ENCODE results near the gene FAM171A1.

FAM171A1 gene

GRCh38 chr10:15267496-15267895, 103.6 kb downstream of the FAM171A1 start:
- ATAC-seq = no peak

GRCh38 chr10:15266117-15266516, 105.0 kb downstream of the FAM171A1 start:
- Mint-ChIP-seq H3K36me3 (no peaks in the 10 kb centered on the region), H3K4me1 (no peaks in the 10 kb centered on the region), H3K27ac (no peak overlapping the region), H3K9me3 (no peaks in the 10 kb centered on the region), H3K4me3 (no peak overlapping the region)
- DNase-seq (ENCODE audit: low spot score in 2 of 2) = no peak
- ATAC-seq = no peak

More at GRCh38 chr10:15267496-15267895, 103.6 kb downstream of the FAM171A1 start:
- Mint-ChIP-seq H3K27ac (peak overlapping the region; percentile 81), H3K36me3 (no peaks in the 10 kb centered on the region), H3K4me1 (no peaks in the 10 kb centered on the region), H3K9me3 (no peaks in the 10 kb centered on the region), H3K4me3 (no peak overlapping the region)
- DNase-seq (ENCODE audit: low spot score in 2 of 2) = no peak

- no peaks in the 10 kb centered on the region for H3K36me3 Mint-ChIP-seq
- no peak overlapping the region for H3K27ac Mint-ChIP-seq
- no peak for DNase-seq (ENCODE audit: low spot score in 2 of 2)
- H3K9me3 Mint-ChIP-seq = no peaks in the 10 kb centered on the region
- no peak overlapping the region for H3K4me3 Mint-ChIP-seq
- no peaks in the 10 kb centered on the region for H3K4me1 Mint-ChIP-seq
- no peak for ATAC-seq
Observed at GRCh38 chr10:15265558-15265957, 105.5 kb downstream of the FAM171A1 start.

- H3K36me3 Mint-ChIP-seq = no peaks in the 10 kb centered on the region
Observed at GRCh38 chr10:15265056-15265455, 106.0 kb downstream of the FAM171A1 start.

GRCh38 chr10:15263657-15264323, 107.3 kb downstream of the FAM171A1 start:
- no peaks in the 10 kb centered on the region for H3K9me3 Mint-ChIP-seq
- no peak overlapping the region for H3K4me3 Mint-ChIP-seq
- H3K4me1 Mint-ChIP-seq = no peaks in the 10 kb centered on the region
- no peak for DNase-seq (ENCODE audit: low spot score in 2 of 2)
- H3K36me3 Mint-ChIP-seq = no peaks in the 10 kb centered on the region
- ATAC-seq = no peak
- no peak overlapping the region for H3K27ac Mint-ChIP-seq

More at GRCh38 chr10:15265056-15265455, 106.0 kb downstream of the FAM171A1 start:
- Mint-ChIP-seq H3K4me1 (no peaks in the 10 kb centered on the region), H3K27ac (no peak overlapping the region), H3K4me3 (no peak overlapping the region), H3K9me3 (no peaks in the 10 kb centered on the region)
- ATAC-seq = no peak
- no peak for DNase-seq (ENCODE audit: low spot score in 2 of 2)

- H3K4me3 Mint-ChIP-seq = no peak overlapping the region
- ATAC-seq = no peak
- no peak overlapping the region for H3K27ac Mint-ChIP-seq
- no peaks in the 10 kb centered on the region for H3K4me1 Mint-ChIP-seq
- no peaks in the 10 kb centered on the region for H3K36me3 Mint-ChIP-seq
- no peaks in the 10 kb centered on the region for H3K9me3 Mint-ChIP-seq
- no peak for DNase-seq (ENCODE audit: low spot score in 2 of 2)
Observed at GRCh38 chr10:15262036-15262713, 108.9 kb downstream of the FAM171A1 start.

GRCh38 chr10:15259136-15259535, 112.0 kb downstream of the FAM171A1 start:
- DNase-seq (ENCODE audit: low spot score in 2 of 2) (no peak), ATAC-seq (no peak)
- Mint-ChIP-seq H3K4me3 (no peak overlapping the region), H3K9me3 (no peaks in the 10 kb centered on the region), H3K36me3 (no peaks in the 10 kb centered on the region), H3K4me1 (peaks cover 8% of the 10 kb centered on the region), H3K27ac (no peak overlapping the region)

GRCh38 chr10:15258255-15258654, 112.8 kb downstream of the FAM171A1 start:
- Mint-ChIP-seq H3K27ac (no peak overlapping the region), H3K4me1 (peaks cover 15% of the 10 kb centered on the region), H3K36me3 (no peaks in the 10 kb centered on the region), H3K9me3 (no peaks in the 10 kb centered on the region), H3K4me3 (no peak overlapping the region)
- DNase-seq (ENCODE audit: low spot score in 2 of 2) (no peak), ATAC-seq (no peak)

GRCh38 chr10:15255961-15256360, 115.1 kb downstream of the FAM171A1 start:
- H3K4me1 Mint-ChIP-seq = peaks cover 16% of the 10 kb centered on the region
- no peak overlapping the region for H3K27ac Mint-ChIP-seq
- DNase-seq (ENCODE audit: low spot score in 2 of 2) = no peak
- H3K9me3 Mint-ChIP-seq = no peaks in the 10 kb centered on the region
- no peak for ATAC-seq
- H3K4me3 Mint-ChIP-seq = peak overlapping the region; percentile 76
- no peaks in the 10 kb centered on the region for H3K36me3 Mint-ChIP-seq

- peak overlapping the region; percentile 76 for H3K4me3 Mint-ChIP-seq
- peak overlapping the region; percentile 43 for H3K27ac Mint-ChIP-seq
- DNase-seq (ENCODE audit: low spot score in 2 of 2) (no peak), ATAC-seq (peak; percentile 53)
- peaks cover 16% of the 10 kb centered on the region for H3K4me1 Mint-ChIP-seq
- no peaks in the 10 kb centered on the region for H3K36me3 Mint-ChIP-seq
- no peaks in the 10 kb centered on the region for H3K9me3 Mint-ChIP-seq
Observed at GRCh38 chr10:15254808-15255648, 116.1 kb downstream of the FAM171A1 start.

GRCh38 chr10:15253951-15254807, 116.9 kb downstream of the FAM171A1 start:
- Mint-ChIP-seq H3K27ac (peak overlapping the region; percentile 43), H3K4me1 (peaks cover 16% of the 10 kb centered on the region), H3K36me3 (no peaks in the 10 kb centered on the region), H3K9me3 (no peaks in the 10 kb centered on the region), H3K4me3 (peak overlapping the region; percentile 76)
- no peak for DNase-seq (ENCODE audit: low spot score in 2 of 2)
- peak; percentile 49 for ATAC-seq

- no peaks in the 10 kb centered on the region for H3K9me3 Mint-ChIP-seq
- no peak overlapping the region for H3K4me3 Mint-ChIP-seq
- H3K36me3 Mint-ChIP-seq = no peaks in the 10 kb centered on the region
- DNase-seq (ENCODE audit: low spot score in 2 of 2) = no peak
- H3K27ac Mint-ChIP-seq = no peak overlapping the region
- H3K4me1 Mint-ChIP-seq = peaks cover 16% of the 10 kb centered on the region
- no peak for ATAC-seq
Observed at GRCh38 chr10:15252396-15252795, 118.7 kb downstream of the FAM171A1 start.

GRCh38 chr10:15251791-15252380, 119.2 kb downstream of the FAM171A1 start:
- DNase-seq (ENCODE audit: low spot score in 2 of 2) (no peak), ATAC-seq (no peak)
- Mint-ChIP-seq H3K27ac (no peak overlapping the region), H3K4me3 (no peak overlapping the region), H3K4me1 (peaks cover 16% of the 10 kb centered on the region), H3K9me3 (no peaks in the 10 kb centered on the region), H3K36me3 (no peaks in the 10 kb centered on the region)

GRCh38 chr10:15245530-15245929, 125.6 kb downstream of the FAM171A1 start:
- no peak overlapping the region for H3K4me3 Mint-ChIP-seq
- ATAC-seq = peak; percentile 31
- H3K4me1 Mint-ChIP-seq = peaks cover 14% of the 10 kb centered on the region
- no peaks in the 10 kb centered on the region for H3K36me3 Mint-ChIP-seq
- no peak overlapping the region for H3K27ac Mint-ChIP-seq
- H3K9me3 Mint-ChIP-seq = no peaks in the 10 kb centered on the region
- no peak for DNase-seq (ENCODE audit: low spot score in 2 of 2)

All from stimulated activated effector memory CD8-positive, alpha-beta T cell treated with anti-CD3 and anti-CD28 coated beads, Interleukin-12 subunit alpha, Interleukin-12 subunit beta, amount 100 ng/mL, for 72 hours (primary cell).